HG03442 (cell line): ENCODE measurements around the gene CLTC.
A peak's percentile ranks its signal among the peaks of the same experiment; 100 is the strongest.

ENCODE experiments used
- ATAC-seq: cut with Tn5 transposase; IDR thresholded peaks from one replicate; pipeline ENCODE4 v1.9.1; 2021; ENCODE audit warnings: mild to moderate bottlenecking, moderate library complexity; ENCODE audit not compliant: unreplicated experiment

Gene CLTC

GRCh38 chr17:59678918-59679317 lies 59.2 kb downstream of the CLTC start:
- no peak for ATAC-seq

DNA sequence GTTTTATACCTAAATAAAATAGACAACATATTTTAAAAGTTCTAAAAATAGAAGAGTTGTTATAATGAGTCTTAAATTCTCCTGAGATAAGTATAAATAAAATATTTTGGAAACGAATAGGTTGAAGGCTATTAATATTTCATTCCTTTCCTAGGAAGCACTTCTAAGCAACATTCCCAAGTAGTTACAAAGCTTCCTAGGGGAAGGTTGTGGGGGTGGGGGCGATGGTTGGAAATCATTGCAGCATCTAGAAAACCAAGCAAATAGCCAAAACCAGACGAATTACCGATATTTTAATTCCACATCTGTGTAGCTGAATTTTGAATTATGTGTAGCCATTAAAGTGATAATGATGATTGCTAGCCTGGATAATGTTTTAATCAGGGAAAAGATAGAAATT lies 60.6 kb downstream of the CLTC start:
- no peak for ATAC-seq

GRCh38 chr17:59683283-59683682 lies 63.6 kb downstream of the CLTC start:
- no peak for ATAC-seq

DNA sequence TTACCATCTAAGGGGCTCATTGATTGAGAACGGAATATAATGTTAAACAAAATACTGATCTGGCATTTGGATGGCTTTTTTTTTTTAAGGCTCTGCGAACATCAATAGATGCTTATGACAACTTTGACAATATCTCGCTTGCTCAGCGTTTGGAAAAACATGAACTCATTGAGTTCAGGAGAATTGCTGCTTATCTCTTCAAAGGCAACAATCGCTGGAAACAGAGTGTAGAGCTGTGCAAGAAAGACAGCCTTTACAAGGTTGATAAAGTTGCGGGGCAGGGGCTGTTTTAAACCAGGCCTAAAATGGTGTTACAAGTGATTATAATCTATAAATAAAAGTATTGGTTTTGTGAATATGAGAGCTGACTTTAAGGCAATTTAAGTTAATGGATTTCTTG lies 65.3 kb downstream of the CLTC start:
- ATAC-seq: no peak

DNA sequence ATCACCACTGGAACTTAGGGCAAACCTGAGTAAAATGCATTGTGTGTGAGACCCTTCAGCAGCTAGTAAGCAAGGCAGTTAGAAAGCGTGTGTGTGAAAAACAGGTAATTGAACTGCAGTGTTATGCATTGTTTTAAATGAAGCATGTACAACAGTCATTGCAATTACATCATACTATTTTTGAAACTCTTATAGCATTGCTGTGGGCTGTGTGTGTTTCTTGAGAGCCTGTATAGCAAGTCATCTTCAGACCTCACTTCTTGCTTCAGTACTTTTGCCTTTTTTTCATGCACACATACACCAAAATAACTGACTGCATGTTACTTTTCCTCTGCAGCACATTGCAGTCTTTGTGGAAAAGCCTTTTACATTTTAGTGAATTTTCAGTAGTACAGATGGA lies 68.3 kb downstream of the CLTC start:
- ATAC-seq: no peak

DNA sequence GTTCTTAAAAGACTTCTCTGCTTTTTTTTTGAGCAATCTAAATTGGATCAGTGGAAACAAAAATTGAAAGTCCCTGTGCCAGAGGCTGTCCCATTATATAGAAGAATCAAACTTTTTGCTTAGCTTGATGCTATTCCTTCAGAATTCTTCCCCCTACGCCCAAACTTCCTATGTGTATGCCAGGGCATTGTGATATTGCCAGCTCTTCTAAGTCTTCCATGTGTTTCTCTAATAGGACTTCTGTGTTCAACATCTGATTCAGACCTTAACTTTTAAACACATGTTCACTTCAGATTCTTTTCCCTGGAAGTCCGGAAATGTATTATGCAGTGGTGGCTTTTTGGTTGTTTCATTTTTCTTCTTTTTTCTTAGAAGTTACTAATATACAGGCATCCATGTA lies 68.8 kb downstream of the CLTC start:
- no peak for ATAC-seq

DNA sequence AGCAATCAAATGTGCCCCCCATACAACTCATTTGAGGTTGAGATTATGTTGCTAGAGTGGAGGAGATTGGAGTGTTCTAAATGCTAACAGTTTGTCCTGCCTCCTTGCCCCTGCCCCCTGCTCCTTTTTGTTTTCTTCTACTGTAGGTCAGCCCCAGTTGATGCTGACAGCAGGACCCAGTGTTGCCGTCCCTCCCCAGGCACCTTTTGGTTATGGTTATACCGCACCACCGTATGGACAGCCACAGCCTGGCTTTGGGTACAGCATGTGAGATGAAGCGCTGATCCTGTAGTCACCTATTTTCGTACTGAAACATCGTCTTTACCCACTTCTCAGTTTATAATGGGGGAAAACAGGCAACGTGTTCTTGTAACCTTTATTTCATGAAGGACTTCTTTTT lies 73.9 kb downstream of the CLTC start:
- ATAC-seq: no peak

DNA sequence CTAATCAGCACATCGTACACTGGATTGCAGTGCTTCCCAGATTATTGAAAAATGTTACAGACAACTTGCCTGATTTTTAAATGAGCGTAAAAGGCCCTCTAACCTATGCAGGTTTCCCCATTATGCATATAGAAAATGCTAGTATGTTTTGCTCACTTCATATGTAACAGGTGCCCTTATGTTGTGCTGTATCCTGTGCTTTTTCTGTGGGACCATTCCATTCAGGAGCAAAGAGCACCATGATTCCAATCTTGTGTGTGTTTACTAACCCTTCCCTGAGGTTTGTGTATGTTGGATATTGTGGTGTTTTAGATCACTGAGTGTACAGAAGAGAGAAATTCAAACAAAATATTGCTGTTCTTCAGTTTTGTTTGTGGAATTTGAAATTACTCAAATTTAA lies 74.6 kb downstream of the CLTC start:
- no peak for ATAC-seq

DNA sequence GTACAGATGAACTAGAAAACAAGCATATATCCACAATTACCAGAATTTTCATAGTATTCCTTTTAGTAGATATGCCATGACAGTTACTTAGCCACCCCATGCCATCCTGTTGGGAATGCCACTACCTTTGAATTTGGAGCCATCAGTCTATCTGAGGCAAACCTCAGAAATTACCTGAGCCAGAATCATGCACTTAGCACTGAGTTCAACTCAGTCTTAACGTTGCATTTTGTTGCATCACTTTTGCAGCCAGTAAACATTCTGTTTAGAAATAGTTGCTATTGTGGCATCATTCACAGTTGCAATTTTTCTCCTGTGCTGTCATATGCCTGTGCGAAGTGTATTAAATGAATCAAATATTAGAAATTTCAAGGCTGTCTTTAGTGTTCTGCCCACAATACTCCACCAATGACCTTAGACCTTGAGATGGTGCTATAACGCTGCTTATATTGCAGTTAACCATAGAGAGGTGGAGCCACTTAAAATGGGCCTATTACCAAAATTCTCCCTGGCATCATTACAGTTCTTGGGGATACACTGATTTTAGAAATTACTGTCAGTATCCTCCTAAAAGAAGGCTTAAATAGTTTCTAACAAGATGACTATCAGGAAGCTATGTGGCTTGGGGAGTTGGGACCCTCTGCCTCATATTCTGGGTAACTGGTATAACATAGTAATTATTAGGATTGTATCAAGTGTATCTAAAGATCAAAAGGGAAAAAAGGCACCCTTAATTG lies 76.4 kb downstream of the CLTC start:
- no peak for ATAC-seq

- no peak for ATAC-seq
These were observed 77.1 kb downstream of the CLTC start for GRCh38 chr17:59696682-59697277.

- no peak for ATAC-seq
These were observed 78.4 kb downstream of the CLTC start for GRCh38 chr17:59698143-59698542.

DNA sequence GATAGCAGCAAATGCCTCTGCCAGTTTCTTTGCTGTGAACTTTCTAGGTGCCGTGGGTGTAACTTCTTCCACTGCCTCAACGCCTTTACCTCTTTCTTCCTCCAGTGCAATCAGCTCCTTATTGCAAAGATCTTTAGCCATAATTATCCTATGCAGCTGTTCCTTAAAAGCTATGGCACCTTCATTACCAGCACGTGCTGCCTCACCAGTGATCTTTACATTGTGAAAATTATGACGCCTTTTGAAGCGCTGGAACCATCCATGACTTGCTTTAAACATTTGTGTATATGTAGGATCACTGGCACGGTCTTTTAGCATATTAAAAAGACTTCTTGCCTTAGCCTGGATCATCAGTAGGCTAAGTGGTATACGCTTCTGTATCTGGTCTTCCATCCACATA lies 79.5 kb downstream of the CLTC start:
- no peak for ATAC-seq

DNA sequence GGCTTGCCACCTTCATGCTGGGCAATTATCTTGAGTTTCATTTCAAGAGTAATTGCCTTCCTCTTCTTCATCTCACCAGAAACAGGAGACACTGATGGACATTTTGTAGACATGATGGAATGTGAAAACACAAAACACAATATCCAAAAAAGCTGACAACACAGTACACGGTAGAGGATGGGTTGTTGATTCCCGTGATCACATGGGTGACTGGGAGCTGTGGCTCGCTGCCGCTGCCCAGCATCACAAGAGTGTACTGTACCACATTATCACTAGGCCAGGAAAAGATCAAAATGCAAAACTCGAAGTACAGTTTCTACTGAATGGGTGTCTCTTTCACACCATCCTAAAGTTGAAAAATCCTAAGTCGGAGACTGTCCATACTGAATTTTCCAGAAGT lies 80.1 kb downstream of the CLTC start:
- ATAC-seq: no peak

- no peak for ATAC-seq
These were observed 82.6 kb downstream of the CLTC start for GRCh38 chr17:59702304-59702703.

DNA sequence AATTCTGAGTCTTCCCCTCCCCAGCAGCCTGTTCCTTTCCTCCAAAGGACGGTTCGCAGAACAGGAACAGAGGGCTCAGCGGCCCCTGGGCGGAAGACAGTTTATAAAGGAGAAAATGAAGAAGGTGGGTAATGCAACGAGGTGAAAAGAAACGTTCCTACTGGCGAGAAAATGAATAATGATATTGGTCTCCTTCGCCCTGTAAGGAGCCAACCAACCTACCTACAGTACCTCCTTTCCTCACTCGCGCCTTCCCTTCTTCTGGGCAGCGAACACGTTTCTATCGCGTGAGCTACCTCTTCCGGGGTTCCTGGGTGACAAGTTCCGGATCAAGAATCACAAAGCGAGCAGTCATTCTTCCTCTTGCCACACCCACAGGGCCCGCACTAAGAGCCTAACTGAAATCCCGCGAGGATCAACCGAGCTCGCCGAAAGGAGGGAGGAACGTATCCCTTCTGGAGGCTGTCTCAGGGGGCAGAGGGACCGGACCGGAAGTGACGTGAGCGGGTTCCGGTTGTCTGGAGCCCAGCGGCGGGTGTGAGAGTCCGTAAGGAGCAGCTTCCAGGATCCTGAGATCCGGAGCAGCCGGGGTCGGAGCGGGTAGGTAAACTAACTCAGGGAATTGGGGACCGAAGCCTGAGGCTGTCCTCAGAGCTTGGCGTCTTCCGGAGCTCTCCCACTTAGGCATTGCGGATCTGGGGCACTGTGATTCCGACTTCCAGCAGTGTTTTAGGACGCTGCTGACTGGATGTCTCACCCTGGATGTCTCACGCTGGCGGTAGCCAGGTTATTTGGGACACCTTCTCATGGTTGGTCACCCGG lies 87.7 kb downstream of the CLTC start, which contains the start of the genes PTRH2 and VMP1:
TSS of gene PTRH2 (minus strand) at position 282 of the 822 bp plus-strand sequence. CDS start 9,452 bp downstream, outside the sequence.
TSS of gene VMP1 (plus strand) at position 506 of the 822 bp plus-strand sequence. CDS start 23,793 bp downstream, outside the sequence.
- ATAC-seq: peak; percentile 95

GRCh38 chr17:59707971-59708430 lies 88.3 kb downstream of the CLTC start:
- ATAC-seq: no peak

GRCh38 chr17:59711936-59712335 lies 92.2 kb downstream of the CLTC start:
- ATAC-seq: no peak

DNA sequence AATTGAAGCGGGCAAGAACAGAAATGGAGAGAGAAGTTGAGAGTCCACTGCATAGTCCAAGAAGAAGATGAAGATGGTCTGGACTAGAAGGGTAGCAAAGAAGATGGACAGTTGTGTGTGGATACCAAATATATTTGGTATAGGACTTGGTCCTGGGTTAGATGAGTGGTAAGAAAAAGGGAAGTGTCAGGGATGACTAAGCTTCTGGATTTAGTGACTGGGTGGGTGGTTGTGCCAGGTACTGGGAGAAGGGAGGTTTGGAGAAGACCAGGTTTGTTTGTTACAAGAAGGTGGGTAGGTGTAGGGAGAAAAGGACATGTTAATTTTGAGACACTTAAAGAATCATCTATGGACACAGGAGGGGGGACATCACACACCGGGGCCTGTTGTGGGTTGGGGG lies 93.2 kb downstream of the CLTC start:
- ATAC-seq: no peak

GRCh38 chr17:59714255-59714654 lies 94.6 kb downstream of the CLTC start:
- ATAC-seq: no peak

- no peak for ATAC-seq
These were observed 96.7 kb downstream of the CLTC start for GRCh38 chr17:59716427-59716826.

GRCh38 chr17:59719526-59719925 lies 99.8 kb downstream of the CLTC start:
- ATAC-seq: no peak

- ATAC-seq: no peak
These were observed 102.9 kb downstream of the CLTC start for GRCh38 chr17:59722623-59723022.
